ENCODE measurements around the gene TNNT2.

TNNT2 gene

DNA sequence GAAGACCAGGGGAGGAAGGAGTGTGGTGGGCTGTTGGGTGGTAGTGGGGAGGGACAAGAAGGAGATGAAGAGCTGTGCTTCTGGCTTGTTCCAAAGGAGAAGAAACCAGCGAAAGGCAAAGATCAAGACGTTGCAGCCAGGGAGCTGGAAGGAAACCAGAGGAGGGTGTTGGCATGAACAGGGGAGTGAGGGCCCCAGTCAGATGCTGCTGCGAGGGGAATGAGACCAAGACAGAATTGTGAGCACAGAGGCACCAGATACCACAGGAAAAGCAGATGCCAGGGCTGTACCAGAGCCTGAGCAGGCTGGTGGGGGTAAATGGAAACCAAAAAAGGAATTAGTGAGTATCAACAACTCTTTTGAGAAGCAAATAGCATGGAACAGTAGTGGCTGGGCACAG, 15.6 kb upstream of the TNNT2 start:
- TF ChIP-seq EGR1 (IDR thresholded peaks at IDR 0.05): no peak

DNA sequence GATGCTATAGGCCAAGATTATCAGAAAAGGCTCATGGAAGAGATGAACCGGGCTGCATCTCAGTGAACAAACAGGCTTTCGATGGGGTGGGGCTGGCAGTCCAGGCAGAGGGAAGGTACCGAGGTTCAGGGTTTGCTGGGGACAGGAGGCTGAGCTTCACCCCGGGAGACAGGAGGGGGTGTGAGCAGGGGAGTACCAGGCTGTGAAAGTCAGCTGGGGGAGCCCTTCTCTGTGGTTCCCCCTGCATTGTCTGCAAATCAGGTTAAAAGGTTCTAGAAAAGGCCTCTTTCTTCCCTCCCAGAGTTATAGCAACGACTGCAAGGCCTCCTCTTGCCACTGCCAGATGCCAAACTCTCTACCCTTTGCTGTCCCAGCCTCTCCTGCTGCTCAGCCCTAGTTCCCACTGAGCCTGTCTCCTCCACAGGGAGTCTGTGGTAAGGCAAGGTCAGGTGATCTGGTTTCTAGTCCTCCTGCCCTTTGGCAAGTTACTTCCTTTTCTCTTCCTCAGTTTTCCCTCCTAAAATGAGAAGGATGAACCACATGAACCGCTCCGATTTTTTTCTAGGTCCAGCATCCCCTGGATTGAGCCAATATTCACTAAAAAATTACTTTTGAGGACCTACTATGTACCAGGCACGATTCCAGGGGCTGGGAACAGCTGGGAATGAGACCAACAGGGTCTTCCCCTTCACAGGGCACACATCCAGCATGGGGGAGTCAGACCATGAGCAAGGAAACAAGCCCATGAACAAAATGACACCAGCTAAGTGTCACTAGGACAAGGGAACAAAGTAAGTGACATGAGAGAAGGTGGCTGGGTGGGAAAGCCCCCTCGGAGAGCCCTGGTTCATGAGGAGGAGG, 14.4 kb upstream of the TNNT2 start:
- TF ChIP-seq CREB1 (IDR thresholded peaks at IDR 0.05; ENCODE audit: low read depth) (no peak), FOXM1 (IDR thresholded peaks at IDR 0.05; ENCODE audit: borderline replicate concordance, low read depth) (no peak), NFIC (IDR thresholded peaks at IDR 0.05) (no peak), TEAD4 (IDR thresholded peaks at IDR 0.05) (no peak), MAX (IDR thresholded peaks at IDR 0.05) (no peak), ZBTB7A (IDR thresholded peaks at IDR 0.05; ENCODE audit: low read depth) (no peak), REST (IDR thresholded peaks at IDR 0.05; ENCODE audit: low read depth) (no peak)
- TF ChIP-seq, protein P1, sequence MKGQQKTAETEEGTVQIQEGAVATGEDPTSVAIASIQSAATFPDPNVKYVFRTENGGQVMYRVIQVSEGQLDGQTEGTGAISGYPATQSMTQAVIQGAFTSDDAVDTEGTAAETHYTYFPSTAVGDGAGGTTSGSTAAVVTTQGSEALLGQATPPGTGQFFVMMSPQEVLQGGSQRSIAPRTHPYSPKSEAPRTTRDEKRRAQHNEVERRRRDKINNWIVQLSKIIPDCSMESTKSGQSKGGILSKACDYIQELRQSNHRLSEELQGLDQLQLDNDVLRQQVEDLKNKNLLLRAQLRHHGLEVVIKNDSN (IDR thresholded peaks at IDR 0.05): peak; percentile 44; the same call in 1 of the 2 replicates

GRCh38 chr1:201391225-201391624, 13.7 kb upstream of the TNNT2 start:
- no peak for TF ChIP-seq TCF12 (IDR thresholded peaks at IDR 0.05; ENCODE audit: low read depth)
- no peak for TF ChIP-seq CEBPB (IDR thresholded peaks at IDR 0.05)
- no peak for TF ChIP-seq CREB1 (IDR thresholded peaks at IDR 0.05; ENCODE audit: low read depth)
- TF ChIP-seq, protein P1 (IDR thresholded peaks at IDR 0.05): no peak
- no peak for TF ChIP-seq RAD21 (IDR thresholded peaks at IDR 0.05; ENCODE audit: low read depth)
- TF ChIP-seq TEAD4 (IDR thresholded peaks at IDR 0.05): no peak
- no peak for TF ChIP-seq NFIC (IDR thresholded peaks at IDR 0.05)
- TF ChIP-seq TAF1 (IDR thresholded peaks at IDR 0.05; ENCODE audit: low read depth): no peak
- no peak for TF ChIP-seq MAX (IDR thresholded peaks at IDR 0.05)

- no peak for TF ChIP-seq EGR1 (IDR thresholded peaks at IDR 0.05)
- TF ChIP-seq EP300 (IDR thresholded peaks at IDR 0.05; ENCODE audit: borderline replicate concordance): no peak
- TF ChIP-seq, protein P1 (IDR thresholded peaks at IDR 0.05): no peak
- TF ChIP-seq NFIC (IDR thresholded peaks at IDR 0.05): no peak
- TF ChIP-seq CREB1 (IDR thresholded peaks at IDR 0.05; ENCODE audit: low read depth): no peak
- TF ChIP-seq RAD21 (IDR thresholded peaks at IDR 0.05; ENCODE audit: low read depth): no peak
- TF ChIP-seq CEBPB (IDR thresholded peaks at IDR 0.05): no peak
- TF ChIP-seq TAF1 (IDR thresholded peaks at IDR 0.05; ENCODE audit: low read depth): no peak
- TF ChIP-seq TEAD4 (IDR thresholded peaks at IDR 0.05): no peak
- TF ChIP-seq ZBTB7A (IDR thresholded peaks at IDR 0.05; ENCODE audit: low read depth): no peak
- no peak for TF ChIP-seq MAX (IDR thresholded peaks at IDR 0.05)
- TF ChIP-seq FOXM1 (IDR thresholded peaks at IDR 0.05; ENCODE audit: borderline replicate concordance, low read depth): no peak
- no peak for TF ChIP-seq TCF12 (IDR thresholded peaks at IDR 0.05; ENCODE audit: low read depth)
- TF ChIP-seq YY1 (IDR thresholded peaks at IDR 0.05; ENCODE audit: low read depth): no peak
- TF ChIP-seq REST (IDR thresholded peaks at IDR 0.05; ENCODE audit: low read depth): no peak
These were observed 11.6 kb upstream of the TNNT2 start for GRCh38 chr1:201389051-201389450.

- no peak for TF ChIP-seq REST (IDR thresholded peaks at IDR 0.05; ENCODE audit: low read depth)
- TF ChIP-seq MAX (IDR thresholded peaks at IDR 0.05): no peak
- TF ChIP-seq ZBTB7A (IDR thresholded peaks at IDR 0.05; ENCODE audit: low read depth): no peak
- TF ChIP-seq YY1 (IDR thresholded peaks at IDR 0.05; ENCODE audit: low read depth): no peak
- no peak for TF ChIP-seq CEBPB (IDR thresholded peaks at IDR 0.05)
- TF ChIP-seq TEAD4 (IDR thresholded peaks at IDR 0.05): no peak
- no peak for TF ChIP-seq EP300 (IDR thresholded peaks at IDR 0.05; ENCODE audit: borderline replicate concordance)
- no peak for TF ChIP-seq EGR1 (IDR thresholded peaks at IDR 0.05)
- no peak for TF ChIP-seq TCF12 (IDR thresholded peaks at IDR 0.05; ENCODE audit: low read depth)
- no peak for TF ChIP-seq TAF1 (IDR thresholded peaks at IDR 0.05; ENCODE audit: low read depth)
- TF ChIP-seq, protein P1 (IDR thresholded peaks at IDR 0.05): no peak
- TF ChIP-seq CREB1 (IDR thresholded peaks at IDR 0.05; ENCODE audit: low read depth): no peak
- TF ChIP-seq FOXM1 (IDR thresholded peaks at IDR 0.05; ENCODE audit: borderline replicate concordance, low read depth): no peak
- TF ChIP-seq RAD21 (IDR thresholded peaks at IDR 0.05; ENCODE audit: low read depth): no peak
- TF ChIP-seq NFIC (IDR thresholded peaks at IDR 0.05): no peak
These were observed 8.7 kb upstream of the TNNT2 start for GRCh38 chr1:201386208-201386607.
